Measurements from ENCODE around the gene MPC1L.

- TF ChIP-seq CTCF (IDR thresholded peaks at IDR 0.05) (no peak), EP300 (IDR thresholded peaks at IDR 0.05; ENCODE audit: low read depth) (no peak), POLR2AphosphoS5 (IDR thresholded peaks at IDR 0.05) (no peak), POLR2A (IDR thresholded peaks at IDR 0.05) (no peak)
Measured at GRCh38 chrX:40637687-40638086, 14.5 kb downstream of the MPC1L start.
